EH (cell line): ENCODE measurements around the gene HES3.

ENCODE experiments used
- DNase-seq: peaks from one replicate; pipeline ENCODE4 v3.0.0-alpha.2; 2015; ENCODE audit warnings: low read depth

The HES3 gene

DNA sequence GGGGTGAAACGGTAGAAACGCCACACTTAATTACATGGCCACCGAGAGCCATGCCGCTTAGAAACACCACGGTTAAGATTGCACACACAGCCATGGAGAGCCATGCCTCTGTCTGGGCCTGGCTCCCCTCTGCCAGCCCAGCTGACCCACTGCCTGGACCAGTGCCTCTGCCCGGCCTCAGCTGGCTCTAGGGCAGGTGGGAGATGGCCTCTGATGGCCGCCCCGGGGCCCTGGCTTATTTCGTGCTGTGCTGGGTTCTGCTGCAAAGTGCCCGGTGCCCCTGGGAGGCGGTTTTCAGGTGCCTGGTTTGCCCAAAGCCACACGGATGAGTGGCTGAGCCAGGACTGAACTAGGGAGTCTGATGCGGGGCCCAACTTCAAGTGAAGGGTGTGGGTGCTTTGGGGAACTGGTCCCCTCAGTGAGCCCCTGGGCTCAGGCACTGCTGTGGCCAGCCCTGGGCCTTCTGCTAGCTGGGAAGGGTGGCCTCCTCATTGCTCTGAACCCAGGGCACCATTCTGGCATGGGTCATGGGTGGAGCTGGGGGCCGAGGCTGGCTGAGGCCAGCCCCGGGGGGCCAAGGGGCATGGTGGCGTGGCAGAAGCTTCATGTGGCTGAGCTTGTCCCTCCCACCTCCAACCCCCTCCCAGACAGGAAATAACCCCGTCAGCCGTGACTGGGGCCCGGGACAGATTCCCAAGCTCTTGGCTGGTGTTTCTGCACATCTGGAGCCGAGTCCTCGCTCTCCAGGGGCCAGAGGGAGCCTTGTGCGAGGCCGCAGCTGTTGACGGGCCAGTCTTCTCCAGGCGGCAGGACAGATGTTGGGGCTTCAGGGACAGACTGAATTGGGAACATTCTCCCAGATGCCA lies 18.8 kb downstream of the HES3 start:
- DNase-seq: no peak

DNA sequence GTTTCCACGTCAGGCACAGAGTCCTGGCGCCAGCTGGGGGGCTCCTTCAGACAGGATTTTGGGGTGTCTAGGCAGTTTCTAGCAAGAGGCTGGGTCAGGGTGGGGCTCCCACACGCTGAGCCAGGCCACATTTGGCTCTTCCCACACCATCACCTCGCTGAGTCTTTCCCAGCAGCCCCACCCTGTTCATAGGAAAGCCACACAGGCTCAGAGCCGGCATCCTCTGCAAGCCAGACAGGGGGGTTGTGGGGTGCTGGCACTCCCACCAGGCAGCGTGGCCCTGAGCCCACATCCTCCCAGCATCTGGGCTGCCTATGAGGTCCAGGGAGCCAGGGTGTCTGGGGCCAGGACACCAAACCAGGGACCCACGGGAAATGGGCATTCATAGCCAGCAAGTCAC lies 19.7 kb downstream of the HES3 start:
- DNase-seq: no peak

DNA sequence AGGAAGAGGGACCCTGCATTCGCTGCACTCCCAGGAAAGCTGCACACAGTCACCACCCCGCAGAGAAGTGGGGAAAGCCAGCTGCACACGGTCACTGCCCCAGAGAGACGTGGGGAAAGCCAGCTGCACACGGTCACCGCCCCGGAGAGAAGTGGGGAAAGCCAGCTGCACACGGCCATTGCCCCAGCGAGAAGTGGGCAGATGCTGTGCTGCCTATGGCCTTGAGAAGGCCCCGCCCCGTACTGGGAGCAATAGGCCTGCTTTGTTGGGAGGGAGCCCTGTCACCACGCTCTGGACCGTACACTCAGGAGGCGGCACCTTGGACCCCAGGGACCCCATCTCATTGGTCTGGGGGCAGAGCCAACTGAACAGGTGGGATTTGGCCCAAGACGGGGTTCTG lies 21.2 kb downstream of the HES3 start:
- no peak for DNase-seq

DNA sequence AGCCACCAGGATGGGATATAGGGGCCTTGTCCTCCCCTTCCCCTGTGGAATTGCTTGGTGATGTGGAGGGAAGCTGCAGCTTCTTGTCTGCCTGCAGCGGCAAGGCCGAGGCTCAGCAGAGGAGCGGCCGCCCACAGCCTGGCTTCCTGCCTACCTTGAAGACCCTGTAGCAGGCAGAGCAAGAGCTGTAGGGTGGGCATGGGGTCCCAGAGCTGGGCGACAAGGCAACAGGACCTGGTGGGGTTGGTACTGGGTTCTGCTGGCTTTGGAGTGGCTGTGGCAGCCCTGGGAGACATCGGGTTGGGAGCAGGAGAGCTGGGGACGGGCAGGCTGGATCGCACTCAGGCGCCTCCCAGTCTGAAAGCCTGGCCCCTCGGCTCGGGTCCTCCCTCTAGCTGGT lies 22.7 kb downstream of the HES3 start:
- DNase-seq: no peak

DNA sequence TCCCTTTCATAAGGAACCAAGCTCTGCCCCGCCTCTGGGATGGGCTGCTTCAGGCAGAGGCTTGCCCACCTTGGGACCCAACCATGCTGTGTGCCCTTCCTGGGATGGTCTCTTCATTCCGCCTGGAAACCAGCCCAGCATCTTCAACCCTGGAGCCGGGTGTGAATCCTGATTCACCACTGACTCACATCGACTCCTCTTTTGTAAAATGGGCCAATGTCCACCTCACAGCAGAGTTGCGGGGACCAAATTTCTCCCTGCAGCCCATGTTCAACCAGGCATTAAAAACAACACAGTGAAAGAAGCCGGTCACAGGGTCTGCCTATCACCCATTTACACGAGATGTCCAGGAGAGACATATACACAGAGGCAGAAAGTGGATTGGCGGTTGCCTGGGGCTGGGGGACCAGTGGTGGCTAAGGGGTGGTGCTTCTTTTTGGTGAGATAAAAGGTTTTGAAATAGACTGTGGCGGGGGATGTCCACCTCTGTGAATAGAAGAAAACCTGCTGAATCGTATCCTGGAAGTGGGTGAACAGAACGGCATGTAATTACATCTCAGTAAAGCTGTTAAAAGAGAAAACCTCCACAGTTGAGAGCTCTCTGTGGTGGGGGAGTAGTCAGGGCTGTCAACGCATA lies 23.8 kb downstream of the HES3 start:
- DNase-seq: peak; percentile 43

DNA sequence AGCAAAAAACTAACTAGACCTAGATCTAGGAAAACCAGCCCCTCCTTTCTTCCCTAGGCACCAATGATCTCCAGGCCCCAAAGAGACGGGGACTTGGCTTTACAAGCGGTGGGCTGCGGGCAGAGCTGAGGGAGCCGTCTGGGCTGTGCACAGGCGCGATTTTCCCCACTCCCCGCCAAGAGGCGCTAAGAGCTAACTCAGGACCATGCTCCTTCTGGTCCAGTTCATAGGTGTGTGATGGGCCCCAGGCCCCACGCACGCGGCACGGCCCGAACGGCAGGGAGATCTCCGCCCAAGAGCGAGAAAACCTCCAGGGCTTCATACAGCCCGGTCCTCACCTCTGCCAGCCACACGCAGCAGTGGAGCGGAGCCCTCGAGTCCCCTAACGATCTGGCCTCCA lies 24.4 kb downstream of the HES3 start:
- no peak for DNase-seq

DNA sequence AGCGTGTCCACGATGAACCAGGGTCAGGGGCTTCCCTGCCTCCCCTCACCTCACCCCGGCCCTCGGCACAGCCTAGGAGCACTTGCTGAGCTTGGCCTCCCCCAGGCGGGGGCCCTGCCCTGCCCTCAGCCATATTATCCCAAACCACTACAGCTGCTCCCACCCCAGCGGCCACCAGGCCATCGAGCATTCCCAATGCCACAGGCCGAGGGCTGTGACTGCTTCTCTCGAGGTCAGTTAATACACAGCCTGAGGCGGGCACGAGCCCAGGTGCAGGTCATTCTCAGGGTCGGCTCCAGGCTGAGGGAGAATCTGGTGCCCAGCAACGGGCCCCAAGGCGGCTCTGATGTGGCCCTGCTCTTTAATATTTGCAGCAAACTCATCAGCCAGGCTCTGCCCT lies 25.3 kb downstream of the HES3 start:
- DNase-seq: no peak

DNA sequence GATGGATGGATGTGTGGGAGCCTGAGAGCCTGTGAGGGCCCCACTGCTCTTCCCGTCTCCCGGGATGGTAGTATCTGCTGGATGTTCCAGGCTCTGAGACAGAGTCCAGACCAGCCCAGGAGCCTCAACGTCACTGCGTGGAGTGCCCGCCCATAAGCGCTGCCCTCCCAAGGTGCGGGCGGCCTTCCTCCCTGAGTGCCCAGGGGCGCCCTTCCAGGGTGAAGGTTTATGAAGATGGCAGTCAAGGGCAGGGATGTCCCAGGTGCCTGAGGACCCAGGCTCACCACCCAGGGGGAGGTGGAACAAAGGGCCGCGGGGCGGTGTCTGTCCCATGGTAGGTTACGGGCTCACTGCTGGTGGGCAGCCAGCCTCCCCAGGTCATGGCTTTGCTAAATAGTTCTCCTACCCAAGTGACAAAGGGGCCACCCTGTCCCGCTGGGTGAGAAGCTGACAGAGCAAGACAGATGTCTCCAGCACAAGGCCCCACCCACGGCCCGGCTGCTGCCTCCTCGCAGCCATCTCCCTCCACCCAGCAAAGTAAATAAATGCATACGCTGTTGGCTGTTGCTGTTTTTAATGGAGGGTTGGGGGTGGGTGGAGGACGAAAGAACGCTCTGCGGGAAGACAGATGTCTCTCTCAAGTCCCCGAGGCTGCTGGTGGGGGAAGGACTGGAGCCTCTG lies 25.9 kb downstream of the HES3 start:
- no peak for DNase-seq

DNA sequence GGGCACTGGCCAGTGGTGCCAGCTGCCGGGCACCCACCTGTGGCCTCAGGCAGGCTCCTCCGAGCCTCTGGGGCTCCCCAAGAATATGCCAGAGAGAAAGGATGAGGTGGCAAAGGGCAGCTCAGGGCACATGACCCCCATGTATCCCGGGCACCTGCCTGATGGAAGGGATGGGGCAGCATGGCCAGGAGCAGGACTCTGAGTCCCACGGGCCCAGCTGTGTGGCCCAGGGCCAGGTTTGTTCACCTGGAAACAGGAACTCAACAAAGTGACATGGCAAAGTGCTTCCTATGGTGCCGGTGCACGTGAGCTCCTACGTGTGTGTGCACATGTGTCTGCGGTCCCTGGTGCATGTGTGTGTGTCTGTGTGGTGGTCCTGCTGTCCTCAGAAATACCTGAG lies 26.4 kb downstream of the HES3 start:
- DNase-seq: no peak

DNA sequence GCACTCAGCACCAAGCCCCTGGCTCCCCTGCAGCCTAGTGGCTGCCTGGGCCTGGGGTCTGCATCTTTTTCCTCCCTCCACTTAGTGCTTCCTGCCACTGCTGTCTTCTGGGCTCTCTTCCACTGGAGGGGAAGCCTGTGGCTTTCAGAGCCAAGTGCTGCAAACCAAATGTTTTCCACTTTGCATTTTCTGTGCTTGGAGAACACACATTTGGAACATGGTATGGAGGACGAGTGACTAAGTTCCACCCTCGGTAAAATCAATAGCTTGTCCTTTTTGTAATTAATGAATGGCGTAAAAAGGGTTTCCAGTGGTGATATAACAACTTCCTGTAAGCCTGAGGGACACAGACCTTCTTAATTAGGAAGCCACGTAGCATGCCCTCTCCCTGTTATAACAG lies 27.0 kb downstream of the HES3 start:
- no peak for DNase-seq

DNA sequence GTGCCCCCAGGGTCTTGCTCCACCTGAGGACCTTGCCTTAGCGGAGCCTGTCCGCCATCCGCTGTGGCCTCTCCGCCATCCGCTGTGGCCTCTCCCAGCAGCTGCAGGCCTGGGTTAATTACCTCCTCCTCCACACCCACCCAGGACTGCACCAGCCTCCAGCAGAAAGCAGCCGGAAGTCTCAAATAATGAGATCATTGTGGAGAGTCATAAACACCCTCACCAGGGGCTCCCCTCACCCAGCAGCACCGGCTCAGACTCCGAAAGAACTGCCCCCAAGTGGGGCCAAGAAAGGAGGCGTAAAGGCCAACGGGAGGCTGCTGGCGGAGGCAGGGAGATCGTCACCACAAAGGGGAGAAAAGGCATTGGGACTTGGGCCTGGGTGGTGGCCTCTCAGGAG lies 27.6 kb downstream of the HES3 start:
- peak; percentile 59 for DNase-seq

DNA sequence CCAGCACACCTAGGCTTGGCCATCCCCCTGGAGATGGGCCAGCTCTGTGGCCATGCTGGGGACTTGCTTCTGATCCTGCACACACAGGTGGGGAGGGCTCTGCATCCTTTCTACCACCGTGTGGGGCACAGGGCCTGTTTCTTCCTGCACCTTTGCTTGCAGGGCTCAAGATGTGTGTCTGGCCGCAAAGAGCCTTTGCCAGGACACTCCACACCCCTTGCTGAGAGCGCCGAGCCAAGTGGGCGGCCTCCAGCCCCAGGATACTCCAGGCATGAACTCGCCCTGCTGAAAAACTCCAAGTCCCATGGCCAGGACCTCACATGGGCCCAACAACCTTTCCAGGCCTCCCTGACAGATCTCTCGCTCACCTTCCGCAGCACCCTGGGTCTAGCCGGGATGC lies 28.5 kb downstream of the HES3 start:
- DNase-seq: no peak

DNA sequence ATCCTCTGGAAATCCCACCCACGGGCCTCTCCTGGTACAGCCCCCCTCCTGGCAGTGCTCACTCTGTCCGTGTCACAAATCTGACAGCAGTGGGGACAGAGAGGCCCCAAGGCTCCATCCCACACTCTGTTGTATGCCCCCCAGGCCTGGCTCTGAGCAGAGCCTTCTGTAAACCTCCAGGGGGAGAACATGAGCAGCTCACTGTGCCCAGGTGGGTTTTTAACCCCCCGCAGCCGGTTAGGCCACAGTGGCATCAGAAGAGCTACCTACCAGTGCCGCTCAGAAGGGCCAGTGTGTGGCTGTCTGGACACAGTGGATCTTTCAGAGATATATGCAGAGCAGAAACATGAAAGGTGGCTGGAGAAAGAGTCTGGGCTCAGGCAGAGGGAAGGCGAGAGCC lies 28.9 kb downstream of the HES3 start:
- no peak for DNase-seq

DNA sequence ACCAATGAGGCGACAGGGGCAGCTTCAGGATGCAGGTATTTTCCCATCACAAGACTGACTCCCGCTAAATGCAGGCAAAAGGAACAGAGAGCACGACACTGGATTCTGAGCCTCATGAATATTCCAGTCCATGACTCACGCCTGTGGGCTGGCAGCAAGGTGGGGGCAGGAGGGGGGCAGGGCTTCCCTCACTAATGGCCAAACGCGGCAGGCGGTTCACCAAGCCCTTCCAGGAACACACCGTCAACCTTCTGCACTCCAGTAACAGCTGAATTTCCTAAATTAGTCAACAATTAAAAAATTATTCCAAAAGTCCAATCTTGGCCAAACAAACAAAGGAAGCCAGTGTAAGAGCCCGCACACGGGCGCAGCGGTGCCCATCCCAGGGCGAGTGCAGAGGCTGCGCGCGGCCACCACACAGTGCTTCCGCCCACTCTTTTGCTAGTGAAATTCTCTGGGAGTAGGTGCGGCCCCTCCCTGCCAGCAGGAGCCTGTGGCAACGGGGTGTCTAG lies 29.5 kb downstream of the HES3 start:
- DNase-seq: peak; percentile 81

DNA sequence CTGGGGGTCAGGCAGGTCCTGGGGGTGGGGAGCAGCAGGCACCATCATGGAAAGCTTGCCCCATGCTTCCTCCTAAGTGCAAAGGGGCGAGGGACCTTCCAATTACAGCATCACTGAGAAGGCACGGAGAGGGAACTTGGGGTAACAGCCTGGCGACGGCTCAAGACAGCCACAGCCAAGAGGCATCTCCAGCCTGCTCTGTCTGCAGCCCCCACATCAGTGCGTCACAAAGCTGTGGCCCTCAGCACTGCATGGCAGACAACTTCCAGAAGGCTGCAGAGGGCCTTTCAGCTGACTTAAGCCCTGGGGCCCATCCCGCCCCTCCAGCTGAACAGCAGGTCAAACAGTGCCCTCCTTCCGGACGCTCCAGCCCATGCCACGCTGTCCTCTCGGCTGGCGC lies 30.1 kb downstream of the HES3 start:
- no peak for DNase-seq

DNA sequence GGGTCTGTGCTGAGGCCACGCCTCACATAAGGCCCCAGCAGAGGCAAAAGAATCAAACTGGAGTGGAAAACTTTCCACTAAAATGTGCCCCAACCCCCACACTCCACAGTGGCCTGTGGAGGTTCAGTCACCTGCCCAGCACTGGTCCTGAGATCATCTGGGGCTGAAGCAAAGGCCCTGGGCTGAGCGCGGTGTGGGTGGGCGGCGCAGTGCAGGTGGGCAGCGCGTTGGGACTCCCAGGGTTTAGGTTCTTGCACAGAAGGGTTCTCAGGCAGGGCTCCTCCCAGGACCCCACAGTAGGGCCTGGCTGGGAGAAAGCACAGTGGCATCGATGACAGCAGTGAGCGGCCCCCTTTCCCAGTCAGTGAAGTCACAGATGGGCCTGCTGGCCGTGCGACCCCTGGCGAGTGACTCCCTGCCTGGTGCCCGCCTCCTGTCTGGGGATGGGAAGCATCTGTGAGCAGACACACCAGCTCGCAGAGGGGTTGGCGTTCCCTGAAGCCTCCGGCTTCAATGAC lies 30.7 kb downstream of the HES3 start:
- DNase-seq: no peak

DNA sequence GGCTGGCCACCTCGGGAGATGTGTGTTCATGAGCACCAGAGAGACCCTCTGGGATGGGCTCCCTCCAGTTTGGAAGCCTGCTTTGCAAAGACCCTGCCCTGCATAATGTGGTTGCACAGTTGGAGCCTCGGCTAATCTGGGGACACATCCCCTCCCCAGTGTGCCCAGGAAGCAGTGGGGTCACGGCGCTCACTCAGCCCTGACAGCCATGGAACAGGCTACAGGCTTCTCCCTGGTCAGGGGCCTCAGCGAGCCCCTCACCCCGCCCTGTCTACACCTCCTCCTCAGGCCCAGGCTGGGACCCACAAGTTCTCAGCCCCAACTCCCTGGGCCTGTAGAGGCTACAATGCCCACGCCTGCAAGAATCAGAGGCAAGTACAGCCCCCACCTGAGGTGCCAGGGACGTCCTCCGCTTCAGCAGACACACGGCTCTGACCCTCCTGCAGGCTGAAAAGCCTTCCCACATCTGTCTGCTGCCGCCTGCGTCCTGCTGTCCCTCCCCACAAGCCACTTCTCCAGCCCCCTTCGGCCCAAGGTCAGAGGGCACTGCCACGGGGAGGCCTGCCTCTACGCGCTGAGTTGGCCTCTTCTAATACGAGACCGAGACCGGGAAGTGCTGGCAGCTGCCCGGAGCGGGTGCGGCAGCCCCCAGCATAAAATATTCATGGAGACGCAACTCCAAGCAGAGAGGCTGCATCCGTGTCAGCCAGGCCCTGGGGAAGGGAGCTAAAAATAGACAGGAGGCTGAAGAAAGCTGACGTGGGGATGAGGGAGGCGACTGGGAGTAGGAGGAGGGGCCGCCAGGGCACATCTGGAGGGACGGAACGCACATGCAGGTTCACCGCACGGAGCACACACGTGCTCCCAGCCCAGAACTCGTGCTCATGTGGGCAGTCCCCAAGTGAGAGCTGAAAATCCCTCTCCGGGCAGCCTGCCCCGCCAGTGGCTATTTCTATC lies 32.1 kb downstream of the HES3 start:
- DNase-seq: peak; percentile 87

DNA sequence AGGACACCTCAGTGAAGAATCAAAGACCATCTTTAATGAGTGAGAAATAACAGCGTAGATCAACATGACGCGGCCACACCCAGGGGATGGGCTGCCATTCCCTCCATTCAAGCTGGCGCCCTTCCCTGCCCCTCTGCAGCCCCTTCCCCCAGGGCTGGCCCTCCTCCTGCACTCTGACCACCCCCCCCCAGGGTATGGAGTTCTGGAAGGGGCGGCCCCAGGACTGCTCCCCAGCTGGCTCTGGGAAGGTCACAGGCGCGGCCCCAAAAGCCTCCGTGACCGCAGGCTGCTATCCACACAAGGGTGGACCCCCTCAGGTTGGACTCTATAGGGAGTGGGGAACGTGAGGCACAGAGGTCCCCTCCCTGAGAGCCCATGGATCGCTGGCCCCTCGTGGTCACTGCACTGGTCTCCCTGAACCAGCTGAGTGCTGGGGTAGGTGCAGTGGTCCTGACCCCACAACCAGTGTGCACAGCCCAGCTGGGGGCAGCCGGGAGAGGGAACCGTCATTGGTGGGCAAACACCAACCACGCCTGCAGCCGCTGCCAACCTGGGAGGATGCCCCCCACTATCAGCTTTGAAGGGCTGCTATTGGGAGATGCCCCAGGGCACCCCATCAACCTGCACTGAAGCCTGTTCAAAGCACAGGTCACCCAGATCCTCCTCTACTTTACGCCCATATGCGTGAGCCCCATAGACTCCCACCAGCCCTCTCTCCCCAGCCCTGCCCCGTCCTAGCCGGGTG lies 33.0 kb downstream of the HES3 start:
- no peak for DNase-seq

DNA sequence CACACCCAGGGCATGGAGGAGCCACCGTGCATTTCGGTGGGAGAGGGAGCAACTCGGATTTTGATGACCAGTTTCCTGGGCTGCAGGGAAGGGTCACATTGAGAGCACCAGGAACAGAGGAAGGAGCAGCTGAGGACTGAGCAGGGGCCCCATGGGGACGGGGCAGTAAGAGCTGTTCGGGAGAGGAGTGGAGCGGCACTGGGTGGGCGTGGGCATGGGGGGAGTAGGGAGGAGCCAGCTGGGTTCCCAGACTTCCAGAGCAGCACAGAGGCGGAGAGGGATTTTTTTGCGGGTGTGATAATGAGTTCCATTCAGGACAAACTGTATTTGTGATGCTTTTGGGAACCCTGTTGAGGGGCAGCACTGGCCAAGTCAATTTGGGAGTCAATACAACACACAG lies 34.3 kb downstream of the HES3 start:
- DNase-seq: no peak

DNA sequence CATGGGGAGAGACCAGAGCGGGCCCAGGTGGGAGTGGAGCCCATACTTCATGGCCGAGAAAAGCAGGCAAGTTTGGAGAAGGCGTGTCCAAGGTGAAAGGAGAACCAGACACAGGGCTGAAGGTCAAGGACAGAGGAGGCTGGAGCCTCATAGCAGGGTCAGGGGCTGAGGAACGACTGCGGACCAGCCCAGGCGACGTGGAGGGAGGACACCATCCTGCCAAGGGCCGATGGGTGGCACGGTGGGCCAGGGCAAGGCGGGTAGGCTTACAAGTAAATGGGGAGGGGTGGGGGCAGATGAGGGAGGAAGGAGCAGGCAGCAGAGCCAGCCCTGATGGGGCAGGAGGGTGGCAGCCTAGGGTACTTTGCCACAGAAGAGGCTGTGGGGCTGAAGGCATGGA lies 35.1 kb downstream of the HES3 start:
- DNase-seq: no peak
